HG03060 (cell line): ENCODE data around the gene IZUMO1.
"Not testable (repeated sequence)": the region's sequence is repeated elsewhere in the genome, so short reads cannot be mapped to it uniquely, and the experiment has no call there.

Source experiments
- ATAC-seq: cut with Tn5 transposase; IDR thresholded peaks from one replicate; pipeline ENCODE4 v1.9.1; 2021; ENCODE audit warnings: low read depth, moderate number of reproducible peaks; ENCODE audit not compliant: unreplicated experiment

Gene IZUMO1

DNA sequence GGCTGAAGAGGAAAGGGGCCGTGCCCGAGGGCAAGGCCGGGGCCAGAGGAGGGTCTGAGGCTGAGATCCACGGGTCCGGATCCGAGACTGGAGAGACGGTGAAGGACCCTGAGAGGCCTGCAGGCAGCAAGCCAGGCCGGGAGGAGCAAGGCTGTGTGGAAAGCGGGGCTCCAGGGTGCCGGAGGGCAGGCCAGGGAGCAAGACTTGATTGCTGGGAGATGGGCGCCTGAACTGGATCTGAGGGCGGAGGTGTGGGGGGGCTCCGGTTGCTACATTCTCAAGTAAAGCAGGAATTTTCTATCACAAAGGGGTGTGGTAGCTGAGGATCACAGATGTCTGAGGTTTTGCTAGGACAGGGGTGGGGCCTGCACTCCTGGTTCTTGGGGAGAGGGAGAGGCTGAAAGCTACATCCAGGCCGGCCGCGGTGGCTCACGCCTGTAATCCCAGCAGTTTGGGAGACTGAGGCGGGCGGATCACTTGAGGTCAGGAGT lies 31.0 kb downstream of the IZUMO1 start:
- ATAC-seq = no peak

DNA sequence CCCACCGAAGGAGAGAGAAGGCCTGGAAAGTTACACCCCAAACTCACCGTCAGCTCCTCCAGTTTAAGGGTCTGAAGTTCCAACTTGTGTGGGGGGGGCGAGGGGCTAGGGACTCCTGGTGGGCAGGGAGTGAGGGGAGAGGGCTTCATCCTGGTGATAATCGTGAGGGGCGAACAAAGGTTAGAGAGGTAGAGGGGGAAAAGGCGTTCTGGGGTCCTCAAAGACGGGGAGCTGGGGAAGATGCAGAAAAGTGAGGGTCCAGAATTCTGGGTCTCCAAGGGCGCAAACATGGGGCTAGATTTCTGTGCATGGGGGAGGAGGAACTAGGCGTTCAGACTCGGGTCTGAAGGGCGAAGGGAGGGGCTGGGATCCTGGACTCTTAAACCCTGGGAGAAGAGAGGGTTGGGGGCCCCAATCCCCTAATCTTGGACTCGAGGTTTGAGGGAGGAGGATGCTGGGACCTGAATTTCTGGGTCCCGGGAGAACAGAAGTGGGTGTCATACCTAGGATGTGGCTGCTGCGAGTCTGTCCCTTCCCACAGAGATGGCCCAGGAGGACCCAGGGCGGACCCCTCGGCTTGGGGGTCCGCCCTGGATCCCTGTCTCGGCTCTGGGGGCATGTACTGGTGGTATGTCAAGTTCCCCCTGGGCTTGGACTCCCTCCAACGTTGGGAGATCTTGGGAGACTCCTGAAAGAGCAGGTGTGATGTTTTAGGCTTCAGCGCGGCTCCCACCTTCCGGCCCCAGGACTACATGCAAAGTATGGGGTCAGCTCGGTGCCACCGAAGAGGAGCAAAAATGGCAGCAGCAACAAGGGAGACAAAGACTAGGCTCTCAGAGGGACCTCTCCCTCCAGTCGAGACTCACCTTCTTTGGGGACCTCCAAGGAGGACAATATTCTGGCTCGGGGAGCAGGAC lies 31.7 kb downstream of the IZUMO1 start:
- no peak for ATAC-seq

DNA sequence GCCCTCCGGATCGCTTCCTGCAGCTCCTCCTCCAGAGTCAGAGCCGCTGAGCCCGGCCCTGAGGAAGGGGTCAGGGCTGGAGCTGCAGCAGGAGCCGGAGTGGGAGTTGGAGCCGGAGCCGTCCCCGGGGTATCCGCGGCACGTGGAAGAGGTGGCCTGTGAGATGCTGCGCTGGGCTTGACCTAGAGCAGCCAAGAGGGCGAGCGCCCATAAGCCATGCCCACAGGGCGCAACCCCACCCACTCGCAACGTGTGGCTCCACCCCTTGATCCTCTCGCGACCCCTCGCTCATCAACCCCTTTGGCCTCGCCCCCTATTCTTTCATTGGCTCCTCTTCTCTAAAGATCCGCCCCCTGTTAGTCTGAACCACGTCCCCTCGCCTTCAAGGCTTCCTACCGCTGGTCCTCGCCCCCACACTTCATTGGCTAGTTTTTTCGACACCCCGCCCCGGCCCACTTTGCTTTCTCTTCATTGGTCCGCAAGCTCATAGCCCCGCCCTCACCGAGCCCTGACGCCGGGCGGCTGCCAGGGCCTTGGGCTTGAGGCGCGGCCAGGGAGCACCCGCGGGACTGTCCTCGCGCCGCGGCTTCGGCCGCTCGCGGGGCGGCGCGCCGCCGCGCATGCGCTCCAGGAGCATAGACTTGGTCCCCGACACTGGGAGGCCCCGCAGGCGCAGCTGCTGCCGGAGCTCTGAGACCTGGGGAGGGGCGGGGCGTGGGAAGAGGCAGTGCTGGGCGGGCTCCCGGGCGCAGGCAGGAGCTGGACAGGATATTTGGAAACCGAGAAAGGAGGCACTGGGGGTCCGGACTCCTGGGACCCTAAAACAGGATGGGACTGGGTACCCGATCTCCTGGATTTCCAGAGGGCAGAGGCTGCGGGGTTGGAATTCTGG lies 32.6 kb downstream of the IZUMO1 start:
- ATAC-seq = peak; percentile 84

GRCh38 chr19:48713041-48713863 lies 33.5 kb downstream of the IZUMO1 start:
- no peak for ATAC-seq

- no peak for ATAC-seq
Observed at GRCh38 chr19:48711106-48711662, 35.5 kb downstream of the IZUMO1 start.

- no peak for ATAC-seq
Observed at GRCh38 chr19:48708471-48708870, 38.2 kb downstream of the IZUMO1 start.

DNA sequence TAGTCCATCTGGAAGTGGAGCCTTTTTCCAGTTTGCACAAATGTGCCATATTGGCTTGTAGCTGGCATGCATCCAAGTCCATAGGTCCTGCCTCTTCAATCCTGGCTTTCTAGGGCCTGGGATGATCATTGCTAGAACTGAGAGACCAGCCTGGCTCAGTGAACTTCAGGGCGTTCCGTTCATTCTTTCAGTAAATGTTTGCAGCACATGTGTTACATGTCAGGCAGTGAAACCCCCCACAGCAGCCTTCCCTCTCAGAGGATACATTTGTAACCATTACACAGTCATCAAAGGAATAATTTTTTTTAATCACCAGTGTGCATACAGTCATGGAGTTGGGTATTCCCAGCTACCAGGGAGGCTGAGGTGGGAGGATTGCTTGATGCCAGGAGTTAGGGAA lies 41.3 kb downstream of the IZUMO1 start:
- no peak for ATAC-seq

DNA sequence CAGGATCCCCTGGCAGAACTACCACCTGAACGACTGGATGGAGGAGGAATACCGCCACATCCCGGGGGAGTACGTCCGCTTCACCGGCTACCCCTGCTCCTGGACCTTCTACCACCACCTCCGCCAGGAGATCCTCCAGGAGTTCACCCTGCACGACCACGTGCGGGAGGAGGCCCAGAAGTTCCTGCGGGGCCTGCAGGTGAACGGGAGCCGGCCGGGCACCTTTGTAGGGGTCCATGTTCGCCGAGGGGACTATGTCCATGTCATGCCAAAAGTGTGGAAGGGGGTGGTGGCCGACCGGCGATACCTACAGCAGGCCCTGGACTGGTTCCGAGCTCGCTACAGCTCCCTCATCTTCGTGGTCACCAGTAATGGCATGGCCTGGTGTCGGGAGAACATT lies 43.4 kb downstream of the IZUMO1 start:
- ATAC-seq = no peak

- ATAC-seq = no peak
Observed at GRCh38 chr19:48702701-48703100, 44.0 kb downstream of the IZUMO1 start.

DNA sequence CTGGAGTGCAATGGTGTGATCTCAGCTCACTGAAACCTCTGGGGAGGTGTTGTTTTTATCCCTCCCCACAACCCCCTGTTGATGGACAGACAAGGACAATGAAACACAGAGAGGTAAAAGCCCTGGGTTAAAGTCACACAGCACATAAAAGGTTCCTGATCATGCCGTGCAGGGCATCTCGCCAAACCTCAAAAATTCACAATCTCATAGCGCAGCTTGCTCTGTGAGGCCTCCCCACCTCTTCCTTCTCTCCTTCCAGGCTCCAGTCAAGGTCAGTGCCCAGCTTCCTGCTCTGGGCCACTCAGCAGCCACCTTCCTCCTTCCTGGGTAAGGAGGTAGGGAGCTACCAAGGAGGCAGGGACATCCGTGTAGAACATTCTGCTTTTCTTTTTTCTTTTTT lies 48.7 kb downstream of the IZUMO1 start:
- ATAC-seq = no peak

DNA sequence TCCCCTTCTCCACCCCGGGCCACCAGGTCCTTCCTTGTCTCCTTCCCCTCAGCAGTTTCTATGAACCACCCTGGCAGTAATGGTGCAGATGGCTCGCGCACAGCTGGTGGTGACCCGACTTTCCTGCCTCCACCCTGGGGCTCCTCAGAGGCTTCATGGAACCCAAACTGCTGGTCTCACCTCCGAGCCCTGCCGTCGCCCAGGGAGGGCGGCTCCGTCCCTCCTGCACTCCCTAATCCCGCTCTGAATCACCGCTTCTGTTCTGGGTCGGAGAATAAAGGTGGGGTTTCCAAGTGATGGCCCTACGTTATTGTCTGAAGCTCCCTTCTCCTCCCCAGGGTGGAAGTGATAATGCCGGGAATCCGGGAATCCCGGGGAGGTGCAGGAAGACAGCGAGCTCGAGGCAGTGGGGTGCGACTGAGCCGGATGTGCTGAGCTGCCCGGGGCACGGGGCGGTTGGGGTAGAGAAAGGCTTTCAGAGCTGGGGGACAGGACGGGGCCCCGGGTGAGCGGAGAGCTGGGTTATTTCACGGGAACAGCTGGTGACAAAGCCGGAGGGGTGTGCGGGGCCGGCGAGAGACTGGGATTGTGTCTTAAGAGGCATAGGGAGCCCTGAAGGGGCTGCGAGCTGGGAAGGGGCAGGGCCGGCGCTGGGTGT lies 50.2 kb downstream of the IZUMO1 start:
- no peak for ATAC-seq

- no peak for ATAC-seq
Observed at GRCh38 chr19:48695743-48696352, 50.9 kb downstream of the IZUMO1 start, which contains the start of gene FUT2. Gene FUT2, plus strand, starts transcription at chr19:48695971. Its CDS starts 6,986 bp downstream, at chr19:48702957.

DNA sequence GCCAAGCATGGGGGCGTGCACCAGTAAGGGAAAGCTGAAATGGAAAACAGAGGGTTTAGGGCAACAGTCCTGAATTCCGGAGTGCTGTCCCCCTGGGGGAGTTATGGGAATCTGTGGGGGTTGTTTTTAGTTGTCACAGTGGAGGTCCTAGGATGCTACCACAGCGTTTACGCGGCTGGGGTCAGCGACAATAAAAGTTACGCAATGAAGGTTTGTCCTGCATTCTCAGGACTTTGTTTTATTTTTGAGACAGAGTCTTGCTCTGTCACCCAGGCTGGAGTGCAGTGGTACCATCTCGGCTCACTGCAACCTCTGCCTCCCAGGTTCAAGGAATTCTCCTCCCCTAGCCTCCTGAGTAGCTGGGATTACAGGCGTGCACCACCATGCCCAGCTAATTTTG lies 53.1 kb downstream of the IZUMO1 start:
- ATAC-seq = not testable (repeated sequence)
